CD4-positive, alpha-beta T cell treated with Interleukin-17A for 4 hours (primary cell): ENCODE results near the gene KRTAP5-2.
"Not testable (repeated sequence)": the region's sequence is repeated elsewhere in the genome, so short reads cannot be mapped to it uniquely, and the experiment has no call there.

ENCODE experiments used
- DNase-seq: peaks from one replicate; pipeline ENCODE4 v3.0.0-alpha.2; 2020; ENCODE audit warnings: mixed read lengths

KRTAP5-2 gene

DNA sequence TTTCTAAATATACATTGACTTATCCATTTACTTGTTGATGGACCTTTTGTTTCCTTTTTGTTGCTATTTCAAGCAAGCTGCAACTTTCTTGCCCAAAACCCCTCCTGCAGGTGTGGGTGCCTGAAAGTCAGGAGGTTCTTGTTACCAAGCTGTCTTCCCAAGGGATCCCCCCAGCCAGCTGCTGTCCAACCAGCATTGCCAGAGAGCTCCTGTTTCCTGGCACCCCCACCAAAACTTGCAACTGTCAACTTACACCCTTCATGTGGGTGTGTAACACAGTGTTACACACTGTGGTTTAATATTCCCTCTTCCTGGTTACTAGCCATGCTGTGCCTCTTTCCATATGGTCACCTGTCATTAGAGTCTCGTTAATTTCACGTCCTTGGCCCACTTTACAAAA lies 11.4 kb downstream of the KRTAP5-2 start:
- no peak for DNase-seq

DNA sequence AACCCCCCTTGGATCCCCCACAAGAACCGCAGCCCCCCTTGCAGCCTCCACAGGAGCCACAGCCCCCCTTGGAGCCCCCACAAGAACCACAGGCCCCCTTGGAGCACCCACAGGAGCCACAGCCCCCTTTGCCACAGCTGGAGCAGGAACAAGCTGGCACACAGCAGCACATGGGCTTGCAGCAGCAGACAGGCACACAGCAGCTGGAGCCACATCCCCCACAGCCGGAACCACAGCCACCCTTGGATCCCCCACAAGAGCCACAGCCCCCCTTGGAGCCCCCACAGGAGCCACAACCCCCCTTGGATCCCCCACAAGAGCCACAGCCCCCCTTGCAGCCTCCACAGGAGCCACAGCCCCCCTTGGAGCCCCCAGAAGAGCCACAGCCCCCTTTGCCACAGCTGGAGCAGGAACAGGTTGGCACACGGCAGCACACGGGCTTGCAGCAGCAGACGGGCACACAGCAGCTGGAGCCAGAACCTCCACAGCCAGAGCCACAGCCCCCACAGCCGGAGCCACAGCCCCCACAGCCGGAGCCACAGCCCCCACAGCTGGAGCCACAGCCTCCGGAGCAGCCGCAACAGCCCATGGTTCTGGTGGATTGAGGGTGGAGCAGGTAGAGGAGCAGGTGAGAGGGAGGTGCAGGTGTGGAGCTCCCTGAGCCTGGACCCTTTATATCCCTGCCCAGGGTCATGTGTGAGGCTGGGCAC lies 13.3 kb downstream of the KRTAP5-2 start, which contains the start of gene KRTAP5-1:
TSS of gene KRTAP5-1 (minus strand) at position 623 of the 710 bp plus-strand sequence. CDS start at position 589, 34 bp downstream.
- not testable (repeated sequence) for DNase-seq

- not testable (repeated sequence) for DNase-seq
Observed at GRCh38 chr11:1582909-1583308, 15.2 kb downstream of the KRTAP5-2 start.

GRCh38 chr11:1581976-1582375 lies 16.1 kb downstream of the KRTAP5-2 start:
- no peak for DNase-seq

DNA sequence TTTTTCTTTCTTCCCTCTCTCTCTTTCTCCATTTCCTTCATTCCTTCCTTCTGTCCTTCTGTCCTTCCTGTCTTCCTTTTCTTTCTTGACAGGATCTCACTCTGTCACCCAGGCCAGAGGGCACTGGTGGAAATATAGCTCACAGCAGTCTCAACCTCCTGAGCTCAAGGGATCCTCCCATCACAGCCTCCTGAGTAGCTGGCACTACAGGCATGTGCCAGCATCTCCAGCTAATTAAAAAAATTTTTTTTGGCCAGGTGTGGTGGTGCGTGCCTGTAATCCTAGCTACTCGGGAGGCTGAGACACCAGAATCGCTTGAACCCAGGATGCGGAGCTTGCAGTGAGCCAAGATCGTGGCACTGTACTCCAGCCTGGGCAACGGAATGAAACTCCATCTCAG lies 21.3 kb downstream of the KRTAP5-2 start:
- DNase-seq, result no peak

GRCh38 chr11:1575756-1576155 lies 22.3 kb downstream of the KRTAP5-2 start:
- DNase-seq, result not testable (repeated sequence)

GRCh38 chr11:1574933-1575242 lies 23.2 kb downstream of the KRTAP5-2 start:
- DNase-seq, result no peak

GRCh38 chr11:1574238-1574932 lies 23.7 kb downstream of the KRTAP5-2 start:
- peak; percentile 69 for DNase-seq

DNA sequence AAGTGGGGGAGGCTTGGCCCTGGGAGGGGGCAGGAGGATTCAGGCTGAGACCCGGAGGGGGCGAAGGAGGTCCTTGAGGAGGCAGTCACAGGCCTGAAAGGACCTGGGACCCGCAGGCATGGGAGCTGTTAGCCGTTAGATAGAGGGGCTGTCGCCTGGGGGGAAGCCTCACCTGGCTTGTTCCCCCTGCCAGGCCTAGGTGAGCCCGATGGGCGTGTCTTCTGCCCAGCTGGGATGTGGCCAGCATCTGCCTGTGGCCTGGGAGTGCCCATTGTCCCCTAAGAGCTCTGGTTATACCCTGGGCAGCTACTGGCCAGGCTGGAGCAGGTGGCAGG lies 24.2 kb downstream of the KRTAP5-2 start:
- no peak for DNase-seq

GRCh38 chr11:1573077-1573902 lies 24.8 kb downstream of the KRTAP5-2 start:
- peak; percentile 42 for DNase-seq

DNA sequence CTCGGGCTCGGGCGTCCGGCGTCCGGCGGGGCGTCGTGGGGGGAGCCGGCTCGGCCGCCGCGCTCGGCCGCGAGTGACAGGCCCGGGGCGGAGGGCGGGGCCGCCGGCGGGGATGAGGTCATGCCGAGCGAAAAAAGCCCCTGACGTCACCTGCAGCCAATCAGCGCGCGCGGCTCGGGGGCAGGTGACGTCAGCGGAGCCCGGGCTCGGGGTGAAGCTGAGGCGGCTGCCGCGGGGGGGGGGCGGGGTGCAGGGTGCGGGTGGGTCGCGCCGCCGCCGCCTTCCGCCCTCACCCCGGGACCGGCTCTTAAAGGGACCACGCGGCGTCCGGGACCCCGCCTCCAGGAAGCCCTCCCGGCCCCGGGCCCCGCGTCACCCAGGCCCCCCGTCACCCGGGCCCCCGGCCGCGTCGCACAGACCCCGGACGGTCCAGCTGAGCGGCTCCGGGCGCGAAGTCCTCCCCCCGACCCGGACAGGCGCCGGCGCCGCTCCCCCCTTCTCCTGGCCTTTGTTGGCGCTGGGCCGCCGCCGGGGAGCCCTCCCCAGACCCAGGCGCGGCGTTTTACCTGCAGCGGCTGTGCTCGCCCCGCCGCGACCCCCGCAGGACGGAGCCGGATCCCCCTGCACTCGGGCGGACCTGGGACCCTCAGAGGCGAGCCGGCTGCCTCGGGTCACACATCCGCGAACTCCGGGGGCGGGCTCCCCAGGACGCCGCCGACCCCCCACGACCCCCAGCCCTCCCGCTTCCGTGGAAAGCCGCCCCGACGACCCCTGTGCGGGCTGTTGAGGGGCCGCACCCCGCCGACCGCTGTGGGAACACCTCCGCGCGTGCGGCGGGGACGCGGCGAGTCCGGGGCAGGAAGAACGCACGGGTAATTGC lies 25.7 kb downstream of the KRTAP5-2 start, which contains the start of gene DUSP8:
TSS of gene DUSP8 (minus strand) at position 75 of the 880 bp plus-strand sequence. CDS start 6,445 bp downstream, outside the sequence.
- peak; percentile 97 for DNase-seq

GRCh38 chr11:1571760-1572196 lies 26.3 kb downstream of the KRTAP5-2 start:
- no peak for DNase-seq

DNA sequence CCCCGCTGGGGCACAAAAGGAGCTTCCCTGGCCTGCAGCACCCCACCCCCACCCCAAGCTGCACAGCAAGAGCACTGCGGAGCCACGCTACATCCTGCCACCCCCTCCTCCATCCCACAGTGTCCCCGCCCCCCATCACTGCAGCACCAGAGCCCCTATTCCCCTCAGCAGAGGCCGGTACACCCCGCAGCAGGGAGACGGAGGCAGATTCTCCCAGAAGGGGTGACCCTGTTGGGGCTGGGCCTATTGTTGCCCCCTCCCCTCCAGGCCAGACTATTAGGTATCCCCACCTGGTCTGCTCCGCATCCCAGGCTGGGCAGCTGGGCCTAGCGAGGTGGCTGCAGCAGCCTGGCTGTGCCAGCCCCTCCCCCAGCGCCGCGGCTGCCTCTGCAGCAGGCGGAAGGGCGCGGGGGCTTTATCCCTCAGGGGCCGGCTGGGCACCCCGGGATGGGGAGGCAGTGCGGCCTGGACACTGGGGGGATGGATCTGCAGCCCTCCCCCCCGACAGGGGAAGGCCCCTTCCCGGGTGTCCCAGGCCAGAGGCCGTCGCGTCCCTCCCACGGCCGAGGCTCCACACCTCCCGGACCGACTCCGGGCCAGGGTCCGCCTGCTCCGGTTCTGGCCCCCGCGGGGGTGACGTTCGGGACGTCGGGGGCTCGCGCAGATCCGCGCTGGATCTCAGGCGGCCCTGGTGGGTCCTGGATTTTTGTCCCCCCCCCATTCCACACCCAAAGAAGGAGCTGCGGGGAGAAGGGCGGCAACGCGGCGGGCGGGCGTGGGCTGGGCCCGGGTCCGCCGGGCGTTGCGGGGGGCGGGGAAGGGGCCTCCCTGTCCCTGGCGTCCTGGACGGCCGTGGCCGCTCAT lies 27.0 kb downstream of the KRTAP5-2 start:
- DNase-seq, result peak; percentile 66

GRCh38 chr11:1570531-1570895 lies 27.6 kb downstream of the KRTAP5-2 start:
- DNase-seq, result no peak

DNA sequence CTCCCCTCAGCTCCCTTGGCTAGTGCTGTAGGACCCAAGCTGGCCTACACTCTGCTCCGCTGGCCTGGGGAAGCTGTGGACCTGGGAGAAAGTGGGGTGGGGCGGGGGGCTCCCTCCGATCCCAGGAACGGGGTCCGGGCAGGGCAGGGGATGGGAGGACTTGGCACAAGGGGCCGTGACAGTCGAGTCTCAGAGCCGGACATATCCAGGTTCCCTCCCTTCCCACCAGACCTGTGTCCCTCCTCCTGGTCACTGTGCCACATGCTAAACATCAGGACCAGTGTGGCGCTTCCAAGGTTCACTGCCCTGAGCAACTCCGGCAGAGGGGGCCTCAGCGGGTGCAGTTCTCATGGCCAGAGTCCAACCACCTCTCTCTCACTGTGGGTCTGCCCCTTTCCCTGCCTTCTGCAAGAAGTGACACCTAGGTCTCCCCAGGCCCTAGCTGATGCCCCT lies 28.1 kb downstream of the KRTAP5-2 start:
- no peak for DNase-seq

DNA sequence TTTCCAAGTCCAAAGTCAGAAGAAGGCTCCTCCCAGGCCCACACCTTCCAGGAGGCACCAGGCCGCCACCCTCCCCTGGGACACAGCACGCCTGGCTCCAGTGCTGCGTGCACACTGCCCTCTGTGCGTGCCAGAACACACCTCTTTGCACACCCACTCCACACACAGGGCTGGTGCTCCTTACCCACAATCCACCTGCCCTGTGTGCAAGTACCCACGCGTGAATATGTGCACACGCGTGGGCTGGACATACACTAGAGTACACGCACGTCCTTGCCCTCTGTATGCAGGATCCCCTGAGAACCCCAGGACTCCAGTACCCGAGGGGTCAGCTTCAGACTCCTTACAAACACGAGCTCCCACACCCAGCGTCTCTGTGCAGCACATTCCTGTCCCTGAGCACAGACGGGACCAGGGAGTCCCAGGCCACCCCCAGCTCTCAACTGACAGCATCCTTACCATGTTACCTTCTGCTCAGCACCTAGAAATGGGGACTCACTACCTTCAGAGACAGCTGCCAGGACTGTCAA lies 28.8 kb downstream of the KRTAP5-2 start:
- DNase-seq, result no peak

- no peak for DNase-seq
Observed at GRCh38 chr11:1568441-1568911, 29.6 kb downstream of the KRTAP5-2 start.

DNA sequence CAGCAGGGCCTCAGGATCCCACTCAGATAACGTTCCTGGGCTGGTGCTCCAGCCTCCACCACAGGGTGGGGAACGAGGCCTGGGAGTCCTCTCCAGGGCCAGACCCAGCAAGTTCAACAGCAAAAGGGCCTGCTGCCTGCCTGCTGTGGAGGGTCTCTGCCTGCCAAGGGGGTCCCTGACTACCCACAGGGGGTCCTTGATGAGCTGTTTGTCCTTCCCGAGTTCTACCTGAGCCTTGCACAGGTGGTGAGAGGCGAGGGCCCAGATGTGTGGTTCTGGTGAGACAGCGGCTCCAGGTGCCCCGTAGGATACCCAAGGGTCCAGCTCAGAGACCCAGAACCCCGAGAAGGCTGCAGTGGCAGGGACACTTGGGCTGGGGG lies 30.4 kb downstream of the KRTAP5-2 start:
- DNase-seq, result no peak

DNA sequence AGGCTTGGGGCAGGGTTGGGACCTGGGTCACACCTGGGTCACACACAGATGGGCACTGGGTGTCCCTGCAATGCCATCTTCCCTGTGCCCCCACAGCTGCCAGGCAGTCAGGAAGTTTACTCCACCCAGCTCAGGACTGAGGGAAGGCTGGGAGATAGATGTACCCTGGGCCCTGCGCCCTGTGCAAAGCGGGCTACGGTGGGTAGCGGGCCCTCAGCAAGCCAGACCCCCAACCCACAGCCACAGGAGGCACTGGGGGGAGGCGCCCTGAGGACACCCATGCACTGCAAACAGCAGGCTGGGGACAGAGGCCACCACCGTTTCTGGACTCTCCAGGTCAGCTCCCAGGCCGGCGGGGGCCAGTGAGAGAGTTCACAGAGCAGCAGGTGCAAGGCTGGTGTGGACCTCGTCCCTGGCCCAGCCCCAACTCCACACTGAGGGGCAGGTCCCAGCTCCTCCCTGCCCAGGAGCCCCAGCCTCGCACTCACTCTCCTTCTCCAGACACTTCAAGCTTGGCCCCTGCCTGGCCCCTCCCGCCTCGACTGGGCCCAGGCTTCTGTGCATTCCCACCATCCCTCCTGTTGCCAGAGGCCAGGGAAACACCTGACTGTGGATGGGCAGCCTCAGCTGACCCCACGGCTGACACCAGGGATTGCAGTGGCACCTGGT lies 30.9 kb downstream of the KRTAP5-2 start:
- no peak for DNase-seq

GRCh38 chr11:1566381-1567051 lies 31.6 kb downstream of the KRTAP5-2 start:
- DNase-seq, result no peak
